Measurements from ENCODE around the gene HEMK1.

DNA sequence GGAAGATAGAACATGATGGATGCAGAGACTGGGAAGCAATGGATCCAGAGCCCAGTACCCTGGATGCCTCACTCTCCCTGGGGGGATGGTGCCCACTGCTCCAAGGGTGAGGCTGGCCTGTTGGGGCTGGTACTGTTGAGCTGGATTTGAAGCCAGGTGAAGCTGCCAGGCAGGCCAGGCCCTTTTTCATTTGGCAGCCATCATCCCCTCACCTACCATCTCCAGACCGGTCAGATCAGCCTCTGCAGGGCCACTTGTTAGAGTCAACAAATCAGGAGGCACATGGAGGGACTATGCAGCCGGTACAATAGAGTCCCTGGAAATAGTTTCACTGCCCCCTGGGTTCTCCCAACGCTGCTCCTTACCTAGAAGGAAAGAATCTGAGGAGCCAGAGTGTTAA is 53.6 kb downstream of the HEMK1 start:
- TF ChIP-seq, protein P1, sequence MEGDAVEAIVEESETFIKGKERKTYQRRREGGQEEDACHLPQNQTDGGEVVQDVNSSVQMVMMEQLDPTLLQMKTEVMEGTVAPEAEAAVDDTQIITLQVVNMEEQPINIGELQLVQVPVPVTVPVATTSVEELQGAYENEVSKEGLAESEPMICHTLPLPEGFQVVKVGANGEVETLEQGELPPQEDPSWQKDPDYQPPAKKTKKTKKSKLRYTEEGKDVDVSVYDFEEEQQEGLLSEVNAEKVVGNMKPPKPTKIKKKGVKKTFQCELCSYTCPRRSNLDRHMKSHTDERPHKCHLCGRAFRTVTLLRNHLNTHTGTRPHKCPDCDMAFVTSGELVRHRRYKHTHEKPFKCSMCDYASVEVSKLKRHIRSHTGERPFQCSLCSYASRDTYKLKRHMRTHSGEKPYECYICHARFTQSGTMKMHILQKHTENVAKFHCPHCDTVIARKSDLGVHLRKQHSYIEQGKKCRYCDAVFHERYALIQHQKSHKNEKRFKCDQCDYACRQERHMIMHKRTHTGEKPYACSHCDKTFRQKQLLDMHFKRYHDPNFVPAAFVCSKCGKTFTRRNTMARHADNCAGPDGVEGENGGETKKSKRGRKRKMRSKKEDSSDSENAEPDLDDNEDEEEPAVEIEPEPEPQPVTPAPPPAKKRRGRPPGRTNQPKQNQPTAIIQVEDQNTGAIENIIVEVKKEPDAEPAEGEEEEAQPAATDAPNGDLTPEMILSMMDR (IDR thresholded peaks at IDR 0.05) = no peak
- TF ChIP-seq CEBPB (IDR thresholded peaks at IDR 0.05) (no peak), POLR2A (IDR thresholded peaks at IDR 0.05; ENCODE audit: low read length) (no peak)
